ENCODE results near the gene AGTR1.

DNA sequence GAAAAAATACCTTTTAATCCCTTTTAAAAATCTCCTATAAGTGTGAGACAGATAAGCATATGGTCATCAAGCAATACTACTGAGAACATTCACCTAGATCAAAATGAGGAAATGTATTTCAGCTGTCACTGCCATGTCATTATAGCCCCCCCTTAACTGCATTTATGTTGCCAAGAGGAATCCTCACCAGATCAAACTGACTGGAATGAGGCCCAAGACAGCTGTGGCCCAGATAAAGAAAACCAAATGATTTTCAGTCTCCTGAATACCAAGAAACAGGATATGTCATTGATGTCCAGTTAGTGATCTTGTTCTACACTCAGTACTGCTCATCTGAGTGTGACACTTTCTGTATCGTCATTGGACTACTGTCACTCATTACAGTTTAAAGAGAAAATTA, 94.8 kb downstream of the AGTR1 start:
- TF ChIP-seq EZH2 (IDR thresholded peaks at IDR 0.05; ENCODE audit: borderline replicate concordance), result no peak
- TF ChIP-seq CTCF (IDR thresholded peaks at IDR 0.05; ENCODE audit: poor library complexity), result no peak
